Measurements from ENCODE around the gene RASA4B.

Gene RASA4B

GRCh38 chr7:102451371-102452054, 66.1 kb downstream of the RASA4B start:
- no peak for DNase-seq

- DNase-seq: no peak
Observed at GRCh38 chr7:102450242-102450641, 67.3 kb downstream of the RASA4B start.

GRCh38 chr7:102449136-102449535, 68.4 kb downstream of the RASA4B start:
- no peak for DNase-seq

- DNase-seq: no peak
Observed at GRCh38 chr7:102447311-102447710, 70.3 kb downstream of the RASA4B start.

GRCh38 chr7:102446387-102447156, 71.0 kb downstream of the RASA4B start:
- no peak for DNase-seq

GRCh38 chr7:102445674-102446071, 71.9 kb downstream of the RASA4B start:
- DNase-seq: no peak

- DNase-seq: no peak
Observed at GRCh38 chr7:102444961-102445673, 72.5 kb downstream of the RASA4B start.

- no peak for DNase-seq
Observed at GRCh38 chr7:102439963-102440795, 77.4 kb downstream of the RASA4B start.

- DNase-seq: no peak
Observed at GRCh38 chr7:102436118-102436517, 81.5 kb downstream of the RASA4B start.

GRCh38 chr7:102434039-102434486, 83.5 kb downstream of the RASA4B start:
- DNase-seq: no peak

GRCh38 chr7:102433219-102434038, 84.1 kb downstream of the RASA4B start, which contains the start of gene ORAI2:
Gene ORAI2 (plus strand): TSS chr7:102433575. CDS start chr7:102438957, 5,382 bp downstream.
- peak; percentile 91 for DNase-seq

Data from right forelimb (tissue), 1 donor.